Right lobe of liver (tissue), 6 donors: ENCODE results near the gene ZBTB43. TPM values are rescaled to one million over a fixed set of nuclear protein-coding genes. Genes with fewer than 3 reads are reported as not detected.

Experiments used
- ATAC-seq, 4 donors: fragments of 200-7000 bp; cut with Tn5 transposase; one replicate each; pipeline ENCODE4 v1.9.1; 2020; ENCODE audit warnings: mild to moderate bottlenecking in 4 of 4, moderate library complexity in 4 of 4
- DNase-seq, 3 donors: peaks; one replicate each; pipeline ENCODE4 v3.0.0-alpha.2; 2020
- H3K27ac ChIP-seq, 3 donors: fragments of 200-600 bp; one replicate each; pipeline ENCODE4 v1.8.0; 2022
- H3K27me3 ChIP-seq, 2 donors: fragments of 200-600 bp; one replicate each; pipeline ENCODE4 v1.8.0; 2022
- H3K36me3 ChIP-seq, 4 donors: fragments of 200-600 bp; sonication (generic) in 1 of 4; one replicate each; pipeline versions ENCODE4 v1.5.1 to v1.8.0; 2017 to 2022; ENCODE audit warnings: control low read depth in 1 of 4
- H3K4me1 ChIP-seq, 4 donors: fragments of 200-600 bp; sonication (generic) in 1 of 4; one replicate each; pipeline versions ENCODE4 v1.5.1 to v1.8.0; 2017 to 2022; ENCODE audit warnings: control low read depth in 1 of 4
- H3K4me3 ChIP-seq, 3 donors: fragments of 200-600 bp; one replicate each; pipeline ENCODE4 v1.8.0; 2022
- H3K9me3 ChIP-seq, 4 donors: fragments of 200-600 bp; sonication (generic) in 1 of 4; one replicate each; pipeline versions ENCODE4 v1.5.1 to v1.8.0; 2017 to 2022; ENCODE audit warnings: control low read depth in 1 of 4
- CTCF ChIP-seq, 4 donors: fragments of 200-600 bp in 3 of 4; fragments of 450-650 bp in 1 of 4; IDR thresholded peaks; one replicate each; pipeline versions ENCODE4 v1.5.1 to v1.8.0; 2016 to 2022; ENCODE audit warnings: antibody characterized with exemption in 4 of 4, mild to moderate bottlenecking in 2 of 4
- POLR2A ChIP-seq: fragments of 450-650 bp; IDR thresholded peaks from one replicate; pipeline ENCODE4 v1.6.1; 2017; ENCODE audit warnings: antibody characterized with exemption, mild to moderate bottlenecking
- WGBS: methylation state at CpG from one replicate; pipeline ENCODE4 v1.1.6; 2018; ENCODE audit warnings: low coverage, low lambda C conversion rate; ENCODE audit not compliant: insufficient coverage; ENCODE audit errors: missing lambda C conversion rate; 5-methylcytosine and 5-hydroxymethylcytosine counted together
- intact Hi-C, 2 donors: fragments of 100-400 bp; cut with DNase I; formaldehyde crosslinking; loops; one replicate each; pipeline versions ENCODE4 v1.11.2 to v1.14.1; 2022
- long read RNA-seq: library from polyadenylated mRNA; unstranded; transcript quantifications from one replicate; pipeline ENCODE4 v2.0.0, GENCODE V29; 2019
- total RNA-seq, 6 experiments: library from RNA; depleted of rRNA in 2 of 6; stranded (reverse); fragments of >200 nt in 2 of 6; fragmentation: NEBNext Ultra II Directional in 3 of 6; extraction: Animal tissue kit (Norgen Biotek cat#: 25700) in 3 of 6; gene quantifications; one replicate each; pipeline versions ENCODE4 v1.1.0 to v1.2.4, GENCODE V29; 2016 to 2023
- donor health status: DM: no; HTN: yes; CAD: no.
- donor health status: DM: no; HTN: no; CAD: no.
- donor health status: DM: no; HTN: no; CAD: no.
- donor health status: DM: no; HTN: yes; CAD: no.
- donor health status: DM: no; HTN: yes; CAD: no.

ZBTB43 gene, protein sequence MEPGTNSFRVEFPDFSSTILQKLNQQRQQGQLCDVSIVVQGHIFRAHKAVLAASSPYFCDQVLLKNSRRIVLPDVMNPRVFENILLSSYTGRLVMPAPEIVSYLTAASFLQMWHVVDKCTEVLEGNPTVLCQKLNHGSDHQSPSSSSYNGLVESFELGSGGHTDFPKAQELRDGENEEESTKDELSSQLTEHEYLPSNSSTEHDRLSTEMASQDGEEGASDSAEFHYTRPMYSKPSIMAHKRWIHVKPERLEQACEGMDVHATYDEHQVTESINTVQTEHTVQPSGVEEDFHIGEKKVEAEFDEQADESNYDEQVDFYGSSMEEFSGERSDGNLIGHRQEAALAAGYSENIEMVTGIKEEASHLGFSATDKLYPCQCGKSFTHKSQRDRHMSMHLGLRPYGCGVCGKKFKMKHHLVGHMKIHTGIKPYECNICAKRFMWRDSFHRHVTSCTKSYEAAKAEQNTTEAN
- 10 to 100 TPM in 3 of 6 experiments, 1 to 10 TPM in 3; 4.8 to 14.5 (median 9.9) TPM for total RNA-seq
- long read RNA-seq, full-length matches to known transcripts = 2 of 2 reads
- long read RNA-seq, partial matches to known transcripts = 0 of 2 reads
- long read RNA-seq, other reads (novel, unspliced or antisense) = 0 of 2 reads

- peak within 1 kb of the TSS; percentile 89 to 100 (median 90) for H3K4me3 ChIP-seq
- TF ChIP-seq CTCF (IDR thresholded peaks at IDR 0.05) (no peak), POLR2A (peak; percentile 93)
- H3K9me3 ChIP-seq = no peaks in the 10 kb centered on the region
- H3K27me3 ChIP-seq = no peaks in the 10 kb centered on the region
- H3K27ac ChIP-seq = peak within 1 kb of the TSS; percentile 79 to 96 (median 87)
- ATAC-seq (peak; percentile 85 to 92 (median 90)), DNase-seq (peak; percentile 98)
- peaks cover 0 to 10% (median 0%) of the 10 kb centered on the region in 4 donors for H3K36me3 ChIP-seq
- 9% methylated on average over 28 of the region's 79 CpGs for WGBS
- intact Hi-C loops = no loop called here
- H3K4me1 ChIP-seq = peaks cover 0 to 68% (median 14%) of the 10 kb centered on the region in 4 donors
Measured at GRCh38 chr9:126804696-126805553, at the start of gene ZBTB43. Gene ZBTB43 (plus strand): TSS chr9:126805040. CDS start chr9:126832510, 27,470 bp downstream.

DNA sequence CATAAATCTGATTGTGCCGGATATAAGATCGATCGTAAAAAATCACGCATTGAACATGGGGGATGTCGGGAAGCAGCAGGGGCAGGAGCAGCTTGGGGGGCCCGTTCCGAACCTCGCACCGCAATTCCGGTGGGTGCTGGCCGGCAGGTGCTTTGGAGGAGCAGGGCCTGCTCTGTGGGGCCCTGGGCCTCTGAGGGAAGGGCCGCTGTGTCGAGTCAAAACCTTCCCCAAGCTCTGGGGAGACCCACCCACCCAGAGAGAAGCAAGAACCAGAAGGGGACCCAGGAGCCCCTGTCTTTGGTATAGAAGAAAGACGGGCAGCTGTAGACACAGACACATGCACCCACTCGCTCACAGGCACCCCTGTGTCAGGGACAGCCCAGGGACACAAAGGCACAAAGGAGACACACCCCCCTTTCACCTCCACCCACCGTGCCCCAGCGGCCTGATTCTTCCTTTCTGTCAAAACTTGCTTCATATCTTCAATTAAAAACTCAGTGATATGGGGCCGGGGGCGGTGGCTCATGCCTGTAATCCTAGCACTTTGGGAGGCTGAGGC, 49.4 kb upstream of the ZBTB43 start:
- ATAC-seq = no peak
- WGBS = 83% methylated on average over 10 of the region's 19 CpGs
- H3K27ac ChIP-seq = no peak overlapping the region
- H3K9me3 ChIP-seq = no peaks in the 10 kb centered on the region
- TF ChIP-seq CTCF (IDR thresholded peaks at IDR 0.05) (no peak), POLR2A (no peak)
- H3K4me3 ChIP-seq = no peak overlapping the region
- intact Hi-C loops = no loop called here
- no peaks in the 10 kb centered on the region for H3K4me1 ChIP-seq
- DNase-seq = peak in 1 of 3 donors; percentile 15
- no peaks in the 10 kb centered on the region for H3K27me3 ChIP-seq
- H3K36me3 ChIP-seq = no peaks in the 10 kb centered on the region

GRCh38 chr9:126756238-126756637, 48.6 kb upstream of the ZBTB43 start:
- no peak for TF ChIP-seq CTCF (IDR thresholded peaks at IDR 0.05)
- TF ChIP-seq POLR2A = no peak
- DNase-seq (peak in 1 of 3 donors; percentile 39), ATAC-seq (no peak)
- Histone ChIP-seq H3K27ac (no peak overlapping the region), H3K9me3 (no peaks in the 10 kb centered on the region), H3K36me3 (no peaks in the 10 kb centered on the region), H3K4me3 (no peak overlapping the region), H3K4me1 (no peaks in the 10 kb centered on the region), H3K27me3 (no peaks in the 10 kb centered on the region)
- 67% methylated on average over 3 of the region's 5 CpGs for WGBS
- intact Hi-C loops = no loop called here

DNA sequence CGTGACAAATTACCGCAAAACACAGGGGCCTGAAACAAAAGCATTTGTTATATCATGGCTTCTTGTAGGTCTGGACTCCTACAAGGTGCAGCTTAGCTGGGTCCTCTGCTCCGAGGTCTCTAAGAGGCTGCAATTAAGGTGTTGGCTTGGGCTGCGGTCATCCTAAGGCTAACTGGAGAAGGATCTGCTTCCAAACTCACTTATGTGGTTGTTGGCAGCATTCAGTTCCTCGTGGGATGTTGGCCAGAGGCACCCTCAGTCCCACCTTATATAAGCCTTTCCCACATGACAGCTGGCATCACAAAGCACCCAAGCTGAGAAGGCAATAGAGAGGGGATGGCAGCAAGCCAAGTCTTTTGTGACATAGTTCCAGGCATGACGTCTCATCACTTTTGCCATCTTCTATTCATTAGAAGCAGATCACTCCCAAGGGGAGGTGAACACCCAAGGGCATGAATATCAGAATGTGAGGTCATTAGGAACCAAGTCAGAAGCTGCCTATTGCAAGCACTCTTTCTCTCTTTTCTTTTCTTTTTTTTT, 47.9 kb upstream of the ZBTB43 start:
- 51% methylated on average over 4 of the region's 6 CpGs for WGBS
- DNase-seq (peak in 1 of 3 donors; percentile 15), ATAC-seq (no peak)
- no peaks in the 10 kb centered on the region for H3K27me3 ChIP-seq
- H3K9me3 ChIP-seq = no peaks in the 10 kb centered on the region
- no peak overlapping the region for H3K27ac ChIP-seq
- no peaks in the 10 kb centered on the region for H3K4me1 ChIP-seq
- TF ChIP-seq CTCF (IDR thresholded peaks at IDR 0.05) (no peak), POLR2A (no peak)
- intact Hi-C loops = no loop called here
- H3K36me3 ChIP-seq = no peaks in the 10 kb centered on the region
- H3K4me3 ChIP-seq = no peak overlapping the region
